HepG2 (cell line): ENCODE measurements around the gene GDI1. TPM values are rescaled to one million over a fixed set of nuclear protein-coding genes. Genes with fewer than 3 reads are reported as not detected.

ENCODE experiments used
- AGO2 ChIP-seq: fragments of 200-400 bp; formaldehyde crosslinking; optimal IDR thresholded peaks from 2 replicates; pipeline ENCODE3; 2017; ENCODE audit warnings: mild to moderate bottlenecking, low read depth, low read length, moderate library complexity
- EED ChIP-seq: sonication (generic); formaldehyde crosslinking; IDR thresholded peaks from 2 replicates; pipeline ENCODE4 v1.5.0; 2020; ENCODE audit warnings: mild to moderate bottlenecking, missing genetic modification reagents
- HOXA3 ChIP-seq: sonication (generic); formaldehyde crosslinking; IDR thresholded peaks from 2 replicates; pipeline ENCODE4 v1.5.0; 2020; ENCODE audit warnings: missing genetic modification reagents
- HOXA7 ChIP-seq: sonication (generic); formaldehyde crosslinking; IDR thresholded peaks from 2 replicates; pipeline ENCODE4 v1.8.1; 2022; ENCODE audit warnings: mild to moderate bottlenecking, missing genetic modification reagents, moderate library complexity
- KDM3A ChIP-seq: IDR thresholded peaks from 2 replicates; pipeline ENCODE4 v1.6.1; 2018; ENCODE audit warnings: low read depth, missing compliant biosample characterization
- MAZ ChIP-seq, 2 experiments: sonication (generic) in 1 of 2; formaldehyde crosslinking in 1 of 2; IDR thresholded peaks; 2 replicates each; pipeline versions ENCODE4 v1.5.0 to v1.6.1; 2012 to 2020; ENCODE audit warnings: low read depth in 2 of 2, mild to moderate bottlenecking in 2 of 2, borderline replicate concordance in 1 of 2, improper control_type of control experiment in 1 of 2, low read length in 1 of 2, missing genetic modification reagents in 1 of 2, moderate library complexity in 1 of 2
- PHF8 ChIP-seq: sonication (generic); formaldehyde crosslinking; IDR thresholded peaks from 2 replicates; pipeline ENCODE4 v1.5.0; 2020; ENCODE audit warnings: missing genetic modification reagents
- RFX3 ChIP-seq: IDR thresholded peaks from 2 replicates; pipeline ENCODE4 v1.6.1; 2016; ENCODE audit warnings: missing biosample characterization, missing genetic modification reagents
- RNF2 ChIP-seq: fragments of 450-650 bp; conservative IDR thresholded peaks from 2 replicates; pipeline ENCODE4 v1.6.1; 2016; ENCODE audit warnings: low read depth
- SCMH1 ChIP-seq: sonication (generic); formaldehyde crosslinking; IDR thresholded peaks from 2 replicates; pipeline ENCODE4 v1.9.0; 2021; ENCODE audit warnings: missing genetic modification reagents, mild to moderate bottlenecking, borderline replicate concordance
- SIN3B ChIP-seq: fragments of 150-350 bp; IDR thresholded peaks from 2 replicates; pipeline ENCODE4 v1.6.1; 2014; ENCODE audit warnings: low read length
- SIX1 ChIP-seq: sonication (generic); formaldehyde crosslinking; IDR thresholded peaks from 2 replicates; pipeline ENCODE4 v1.4.0; 2020; ENCODE audit warnings: missing genetic modification reagents, borderline replicate concordance
- TOPORS ChIP-seq: sonication (generic); formaldehyde crosslinking; IDR thresholded peaks from 2 replicates; pipeline ENCODE4 v1.8.0; 2023; ENCODE audit warnings: mild to moderate bottlenecking, missing genetic modification reagents
- XBP1 ChIP-seq: sonication (generic); formaldehyde crosslinking; IDR thresholded peaks from 2 replicates; pipeline ENCODE4 v1.5.0; 2020; ENCODE audit warnings: missing genetic modification reagents
- ZNF274 ChIP-seq: sonication (generic); formaldehyde crosslinking; IDR thresholded peaks from 2 replicates; pipeline ENCODE4 v1.5.1; 2020; ENCODE audit warnings: mild to moderate bottlenecking, missing genetic modification reagents
- ZNF441 ChIP-seq: sonication (generic); formaldehyde crosslinking; IDR thresholded peaks from 2 replicates; pipeline ENCODE4 v1.7.0; 2021; ENCODE audit warnings: missing genetic modification reagents, borderline replicate concordance
- ZNF570 ChIP-seq: sonication (generic); formaldehyde crosslinking; IDR thresholded peaks from 2 replicates; pipeline ENCODE4 v1.4.0; 2020; ENCODE audit warnings: mild to moderate bottlenecking, missing genetic modification reagents, borderline replicate concordance
- ZNF737 ChIP-seq: sonication (generic); formaldehyde crosslinking; IDR thresholded peaks from 2 replicates; pipeline ENCODE4 v1.5.0; 2020; ENCODE audit warnings: missing genetic modification reagents, mild to moderate bottlenecking, borderline replicate concordance
- ZSCAN21 ChIP-seq: sonication (generic); formaldehyde crosslinking; IDR thresholded peaks from 2 replicates; pipeline ENCODE4 v1.8.0; 2022; ENCODE audit warnings: mild to moderate bottlenecking, missing genetic modification reagents, moderate library complexity, borderline replicate concordance
- polyA plus RNA-seq, 8 experiments: library from polyadenylated mRNA; depleted of rRNA in 3 of 8; stranded (reverse) in 7 of 8; unstranded in 1 of 8; fragments of >200 nt; fragmentation: Illumina TruSeq in 4 of 8; extraction: Trizol in 4 of 8; gene quantifications; 2 replicates each; pipeline versions ENCODE4 v1.2.1 to v1.2.3, GENCODE V29; 2011 to 2016; ENCODE audit warnings: low read depth in 4 of 8, missing spikeins in 1 of 8, mixed read lengths in 1 of 8; ENCODE audit not compliant: insufficient read depth in 1 of 8
- total RNA-seq, 5 experiments: library from RNA; depleted of rRNA; stranded (reverse); fragments of >200 nt; fragmentation: Illumina TruSeq; extraction: Trizol; gene quantifications; 2 replicates each; pipeline ENCODE4 v1.2.3, GENCODE V29; 2016; ENCODE audit warnings: low read depth in 1 of 5
- TF ChIP-seq, protein P1 (sequence below): sonication (generic); formaldehyde crosslinking; IDR thresholded peaks from 2 replicates; pipeline ENCODE4 v1.4.0; 2020; ENCODE audit warnings: mild to moderate bottlenecking, missing genetic modification reagents
- TF ChIP-seq, protein P2 (sequence below): sonication (generic); formaldehyde crosslinking; IDR thresholded peaks from 2 replicates; pipeline ENCODE4 v1.4.0; 2020; ENCODE audit warnings: missing genetic modification reagents

GDI1 gene
- total and polyA plus RNA-seq, 2 of the 13 experiments (the other 11 are each of a cell fraction or from before 2014, with no cell fraction given) = 17.4 to 105 TPM

DNA sequence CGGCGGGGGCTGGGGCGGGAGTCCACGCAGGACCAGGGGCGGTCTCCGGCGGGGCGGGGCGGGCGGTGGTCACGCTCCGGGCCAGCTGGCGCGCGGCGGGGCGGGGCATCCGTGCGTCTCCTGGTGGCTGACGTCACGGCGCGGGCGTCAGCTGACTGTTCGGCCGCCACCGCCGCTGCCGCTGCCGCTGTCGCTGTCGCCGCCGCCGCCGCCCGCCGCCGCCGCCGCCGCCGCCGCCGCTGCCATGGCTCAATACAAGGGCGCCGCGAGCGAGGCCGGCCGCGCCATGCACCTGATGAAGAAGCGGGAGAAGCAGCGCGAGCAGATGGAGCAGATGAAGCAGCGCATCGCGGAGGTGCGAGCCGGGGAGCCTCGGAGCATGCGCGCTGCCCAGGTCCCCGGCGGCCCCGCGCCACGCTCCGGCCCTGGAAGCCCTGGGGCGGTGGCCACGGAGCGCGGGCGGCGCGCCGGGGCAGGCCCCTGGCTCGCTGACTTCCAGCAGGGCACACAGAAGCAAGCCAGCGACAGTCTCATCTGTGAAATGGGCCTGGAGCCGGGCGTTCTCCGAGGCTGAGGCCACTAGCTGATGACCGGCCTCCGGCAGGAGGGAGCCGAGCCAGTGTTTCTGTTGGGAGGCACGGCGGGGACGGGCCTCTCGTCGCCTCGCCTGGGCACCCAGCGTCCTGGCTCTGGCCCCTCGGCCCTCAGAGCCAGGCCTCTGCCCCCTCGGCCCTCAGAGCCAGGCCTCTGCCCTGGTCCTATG is 7.2 kb downstream of the GDI1 start, which contains the start of gene FAM50A (continued):
- TF ChIP-seq KDM3A (CRISPR knock-in tag) (no peak), ZNF570 (CRISPR knock-in tag) (no peak), SCMH1 (CRISPR knock-in tag) (no peak), PHF8 (CRISPR knock-in tag) (peak; percentile 58; the same call in 1 of the 2 replicates), ZNF274 (CRISPR knock-in tag) (no peak), MAZ (IDR thresholded peaks at IDR 0.05; ENCODE audit: borderline replicate concordance, low read depth, low read length) (no peak), MAZ (CRISPR knock-in tag; IDR thresholded peaks at IDR 0.05; ENCODE audit: low read depth) (0 out of 2 replicates have a peak, but pooled peaks have one; percentile 26), RNF2 (0 out of 2 replicates have a peak, but pooled peaks have one; percentile 29), RFX3 (no peak), SIX1 (CRISPR knock-in tag) (no peak), HOXA3 (0 out of 2 replicates have a peak, but pooled peaks have one; percentile 8), ZSCAN21 (CRISPR knock-in tag) (no peak), EED (no peak), XBP1 (CRISPR knock-in tag) (no peak), ZNF737 (no peak), AGO2 (peak; percentile 6), ZNF441 (0 out of 2 replicates have a peak, but pooled peaks have one; percentile 33), TOPORS (no peak), HOXA7 (no peak), SIN3B (no peak)
- TF ChIP-seq, protein P1, sequence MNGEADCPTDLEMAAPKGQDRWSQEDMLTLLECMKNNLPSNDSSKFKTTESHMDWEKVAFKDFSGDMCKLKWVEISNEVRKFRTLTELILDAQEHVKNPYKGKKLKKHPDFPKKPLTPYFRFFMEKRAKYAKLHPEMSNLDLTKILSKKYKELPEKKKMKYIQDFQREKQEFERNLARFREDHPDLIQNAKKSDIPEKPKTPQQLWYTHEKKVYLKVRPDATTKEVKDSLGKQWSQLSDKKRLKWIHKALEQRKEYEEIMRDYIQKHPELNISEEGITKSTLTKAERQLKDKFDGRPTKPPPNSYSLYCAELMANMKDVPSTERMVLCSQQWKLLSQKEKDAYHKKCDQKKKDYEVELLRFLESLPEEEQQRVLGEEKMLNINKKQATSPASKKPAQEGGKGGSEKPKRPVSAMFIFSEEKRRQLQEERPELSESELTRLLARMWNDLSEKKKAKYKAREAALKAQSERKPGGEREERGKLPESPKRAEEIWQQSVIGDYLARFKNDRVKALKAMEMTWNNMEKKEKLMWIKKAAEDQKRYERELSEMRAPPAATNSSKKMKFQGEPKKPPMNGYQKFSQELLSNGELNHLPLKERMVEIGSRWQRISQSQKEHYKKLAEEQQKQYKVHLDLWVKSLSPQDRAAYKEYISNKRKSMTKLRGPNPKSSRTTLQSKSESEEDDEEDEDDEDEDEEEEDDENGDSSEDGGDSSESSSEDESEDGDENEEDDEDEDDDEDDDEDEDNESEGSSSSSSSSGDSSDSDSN (CRISPR knock-in tag) = peak; percentile 34; the same call in 1 of the 2 replicates
- TF ChIP-seq, protein P2, sequence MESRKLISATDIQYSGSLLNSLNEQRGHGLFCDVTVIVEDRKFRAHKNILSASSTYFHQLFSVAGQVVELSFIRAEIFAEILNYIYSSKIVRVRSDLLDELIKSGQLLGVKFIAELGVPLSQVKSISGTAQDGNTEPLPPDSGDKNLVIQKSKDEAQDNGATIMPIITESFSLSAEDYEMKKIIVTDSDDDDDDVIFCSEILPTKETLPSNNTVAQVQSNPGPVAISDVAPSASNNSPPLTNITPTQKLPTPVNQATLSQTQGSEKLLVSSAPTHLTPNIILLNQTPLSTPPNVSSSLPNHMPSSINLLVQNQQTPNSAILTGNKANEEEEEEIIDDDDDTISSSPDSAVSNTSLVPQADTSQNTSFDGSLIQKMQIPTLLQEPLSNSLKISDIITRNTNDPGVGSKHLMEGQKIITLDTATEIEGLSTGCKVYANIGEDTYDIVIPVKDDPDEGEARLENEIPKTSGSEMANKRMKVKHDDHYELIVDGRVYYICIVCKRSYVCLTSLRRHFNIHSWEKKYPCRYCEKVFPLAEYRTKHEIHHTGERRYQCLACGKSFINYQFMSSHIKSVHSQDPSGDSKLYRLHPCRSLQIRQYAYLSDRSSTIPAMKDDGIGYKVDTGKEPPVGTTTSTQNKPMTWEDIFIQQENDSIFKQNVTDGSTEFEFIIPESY (CRISPR knock-in tag) = no peak
